ENCODE measurements around the gene ITPKC.

- TF ChIP-seq CTCF (conservative IDR thresholded peaks at IDR 0.05; ENCODE audit: low read length), result no peak
- no peak for TF ChIP-seq EZH2phosphoT487 (IDR thresholded peaks at IDR 0.05; ENCODE audit: borderline replicate concordance, low read depth, low read length)
Observed at GRCh38 chr19:40681039-40681438, 35.9 kb upstream of the ITPKC start.
